OCI-LY7 (cell line): ENCODE data around the gene FIGLA. TPM values are rescaled to one million over a fixed set of nuclear protein-coding genes. Genes with fewer than 3 reads are reported as not detected.

Source experiments
- BruUV-seq: library from RNA; stranded (reverse); fragments of 400-500 nt; replicated peaks from 2 replicates; lab custom pipeline; 2021; lab: Mats Ljungman, UMichigan
- CTCF ChIA-PET: fragments of 300-600 bp; sonication (Branson Sonifier 250); formaldehyde crosslinking; loops from one replicate; lab custom pipeline; 2022; ENCODE audit warnings: antibody characterized with exemption; ENCODE audit not compliant: unreplicated experiment; lab: Charles Lee
- POLR2A ChIA-PET: fragments of 300-600 bp; sonication (Branson Sonifier 250); formaldehyde crosslinking; loops from one replicate; lab custom pipeline; 2022; ENCODE audit warnings: antibody characterized with exemption; lab: Charles Lee
- DNase-seq: peaks from one replicate; pipeline ENCODE4 v3.0.0-alpha.2; 2015; ENCODE audit warnings: low spot score
- H2AFZ ChIP-seq: fragments of 200-600 bp; sonication (generic), shearing (Covaris generic); 2 replicates; pipeline ENCODE4 v1.6.1; 2014; ENCODE audit warnings: mild to moderate bottlenecking, antibody characterized with exemption, low read length, moderate library complexity
- H3K27ac ChIP-seq: fragments of 200-600 bp; sonication (generic); 2 replicates; pipeline ENCODE4 v1.5.1; 2014; ENCODE audit warnings: mixed run types, low read depth, mild to moderate bottlenecking, moderate library complexity, low read length, inconsistent platforms; ENCODE audit not compliant: poor library complexity, severe bottlenecking
- H3K36me3 ChIP-seq: fragments of 200-600 bp; sonication (generic); 2 replicates; pipeline ENCODE4 v1.6.1; 2014; ENCODE audit warnings: mild to moderate bottlenecking, antibody characterized with exemption, low read length, moderate library complexity, mixed read lengths; ENCODE audit not compliant: insufficient read depth
- H3K4me1 ChIP-seq: fragments of 200-600 bp; sonication (generic); 2 replicates; pipeline ENCODE4 v1.5.1; 2014; ENCODE audit warnings: mild to moderate bottlenecking, low read length; ENCODE audit not compliant: insufficient read depth, poor library complexity, severe bottlenecking
- H3K4me2 ChIP-seq: fragments of 200-600 bp; sonication (generic); 2 replicates; pipeline ENCODE4 v1.6.1; 2014; ENCODE audit warnings: mild to moderate bottlenecking, low read length
- H3K4me3 ChIP-seq: fragments of 200-600 bp; sonication (generic); 2 replicates; pipeline ENCODE4 v1.5.1; 2014; ENCODE audit warnings: mild to moderate bottlenecking, low read depth, low read length; ENCODE audit not compliant: poor library complexity, severe bottlenecking
- H3K79me2 ChIP-seq: fragments of 200-600 bp; sonication (generic); 2 replicates; pipeline ENCODE4 v1.6.1; 2016; ENCODE audit warnings: low read depth, mild to moderate bottlenecking, low read length, moderate library complexity, mixed read lengths; ENCODE audit not compliant: insufficient read depth
- H3K9me2 ChIP-seq: fragments of 200-600 bp; sonication (generic); 2 replicates; pipeline ENCODE4 v1.6.1; 2016; ENCODE audit warnings: mild to moderate bottlenecking, low read length, mixed read lengths; ENCODE audit not compliant: insufficient read depth
- H3K9me3 ChIP-seq: fragments of 200-600 bp; sonication (generic); 2 replicates; pipeline ENCODE4 v1.6.1; 2014; ENCODE audit warnings: mild to moderate bottlenecking, mixed run types, low read length, mixed read lengths
- H4K20me1 ChIP-seq: fragments of 200-600 bp; sonication (generic); 2 replicates; pipeline ENCODE4 v1.6.1; 2014; ENCODE audit warnings: mild to moderate bottlenecking, antibody characterized with exemption, low read length, moderate library complexity, mixed read lengths; ENCODE audit not compliant: insufficient read depth
- EZH2phosphoT487 ChIP-seq: fragments of 200-600 bp; sonication (generic); IDR thresholded peaks from 2 replicates; pipeline ENCODE4 v1.6.1; 2018; ENCODE audit warnings: low read depth, borderline replicate concordance, mild to moderate bottlenecking, mixed run types, antibody characterized with exemption, low read length, moderate library complexity, mixed read lengths
- intact Hi-C: fragments of 100-400 bp; cut with micrococcal nuclease; formaldehyde crosslinking; loops from one replicate; pipeline ENCODE4 v1.10.0; 2022; ENCODE audit not compliant: unreplicated experiment
- total RNA-seq, 2 experiments: library from RNA; depleted of rRNA in 1 of 2; stranded (reverse); fragments of >200 nt in 1 of 2; shearing (Covaris generic) in 1 of 2; gene quantifications; 2 replicates each; pipeline ENCODE4 v1.2.3, GENCODE V29; 2014 to 2022
- TF ChIP-seq, protein P1 (sequence below): fragments of 200-600 bp; sonication (generic); conservative IDR thresholded peaks from 2 replicates; pipeline ENCODE4 v1.5.1; 2014; ENCODE audit warnings: mild to moderate bottlenecking, antibody characterized with exemption, low read length, moderate library complexity, mixed read lengths

The FIGLA gene
- total RNA-seq, 2 experiments from 2014 or later: not detected

DNA sequence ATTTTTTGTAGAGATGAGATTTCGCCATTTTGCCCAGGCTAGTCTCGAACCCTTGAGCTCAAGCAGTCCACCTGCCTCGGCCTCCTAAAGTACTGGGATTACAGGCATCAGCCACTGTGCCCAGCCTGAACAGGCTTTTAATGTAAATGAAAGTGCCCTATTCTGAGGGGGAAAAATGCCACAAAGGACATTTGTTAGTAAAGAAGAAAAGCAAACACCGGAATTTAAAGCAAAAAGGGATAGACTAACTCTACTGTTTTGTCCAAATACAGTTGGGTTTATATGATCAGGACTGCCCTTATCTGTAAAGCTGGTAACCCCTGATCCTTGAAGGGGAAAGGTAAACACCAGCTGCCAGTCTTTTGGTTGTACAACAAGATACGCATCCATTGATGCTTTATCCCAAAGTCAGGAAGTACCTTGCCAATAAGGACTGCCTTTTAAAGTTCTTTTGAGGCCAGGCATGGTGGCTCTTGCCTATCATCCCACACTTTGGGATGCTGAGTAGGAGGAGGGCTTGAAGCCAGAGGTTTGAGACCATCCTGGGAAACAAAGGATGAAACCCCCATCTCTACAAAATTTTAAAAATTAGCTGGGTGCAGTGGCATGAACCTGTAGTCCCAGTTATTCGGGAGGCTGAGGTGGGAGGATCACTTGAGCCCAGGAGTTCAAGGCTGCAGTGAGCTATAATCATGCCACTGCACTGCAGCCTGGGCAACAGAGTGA lies 16.8 kb upstream of the FIGLA start:
- H3K36me3 ChIP-seq: no peaks in the 10 kb centered on the region
- H3K4me2 ChIP-seq: no peak overlapping the region
- no peak overlapping the region for H2AFZ ChIP-seq
- H3K9me3 ChIP-seq: no peaks in the 10 kb centered on the region
- ChIA-PET CTCF (no interaction called here), POLR2A (interaction anchor here (0.6 kb wide), 1 partner anchor 10 kb away, joined by 3 read pairs; no protein-coding TSS in a partner anchor)
- intact Hi-C loops: no loop called here
- H3K4me3 ChIP-seq: no peak overlapping the region
- BruUV-seq: no TSS peak
- H3K4me1 ChIP-seq: no peaks in the 10 kb centered on the region
- H3K9me2 ChIP-seq: no peaks in the 10 kb centered on the region
- no peaks in the 10 kb centered on the region for H3K79me2 ChIP-seq
- H3K27ac ChIP-seq: no peak overlapping the region
- no peak for DNase-seq
- TF ChIP-seq EZH2phosphoT487: no peak
- TF ChIP-seq, protein P1, sequence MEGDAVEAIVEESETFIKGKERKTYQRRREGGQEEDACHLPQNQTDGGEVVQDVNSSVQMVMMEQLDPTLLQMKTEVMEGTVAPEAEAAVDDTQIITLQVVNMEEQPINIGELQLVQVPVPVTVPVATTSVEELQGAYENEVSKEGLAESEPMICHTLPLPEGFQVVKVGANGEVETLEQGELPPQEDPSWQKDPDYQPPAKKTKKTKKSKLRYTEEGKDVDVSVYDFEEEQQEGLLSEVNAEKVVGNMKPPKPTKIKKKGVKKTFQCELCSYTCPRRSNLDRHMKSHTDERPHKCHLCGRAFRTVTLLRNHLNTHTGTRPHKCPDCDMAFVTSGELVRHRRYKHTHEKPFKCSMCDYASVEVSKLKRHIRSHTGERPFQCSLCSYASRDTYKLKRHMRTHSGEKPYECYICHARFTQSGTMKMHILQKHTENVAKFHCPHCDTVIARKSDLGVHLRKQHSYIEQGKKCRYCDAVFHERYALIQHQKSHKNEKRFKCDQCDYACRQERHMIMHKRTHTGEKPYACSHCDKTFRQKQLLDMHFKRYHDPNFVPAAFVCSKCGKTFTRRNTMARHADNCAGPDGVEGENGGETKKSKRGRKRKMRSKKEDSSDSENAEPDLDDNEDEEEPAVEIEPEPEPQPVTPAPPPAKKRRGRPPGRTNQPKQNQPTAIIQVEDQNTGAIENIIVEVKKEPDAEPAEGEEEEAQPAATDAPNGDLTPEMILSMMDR: no peak
- H4K20me1 ChIP-seq: no peaks in the 10 kb centered on the region

DNA sequence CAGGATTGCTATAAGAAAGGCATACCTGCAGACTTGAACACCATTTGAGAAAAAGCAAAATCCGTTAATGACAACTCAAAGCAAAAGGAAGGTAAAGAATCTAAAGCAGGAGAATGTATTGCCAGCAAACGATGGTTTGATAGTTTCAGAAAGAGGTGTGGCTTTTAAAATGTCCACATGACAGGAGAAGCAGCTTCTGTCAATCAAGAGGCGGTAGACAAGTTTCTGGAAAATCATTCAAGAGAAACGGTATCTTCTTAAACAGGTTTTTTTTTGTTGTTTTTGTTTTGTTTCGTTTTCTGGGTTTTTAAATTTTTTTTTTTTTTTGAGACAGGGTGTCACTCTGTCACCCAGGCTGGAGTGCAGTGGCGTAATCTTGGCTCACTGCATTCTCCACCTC lies 16.2 kb upstream of the FIGLA start:
- TF ChIP-seq, protein P1: no peak
- TF ChIP-seq EZH2phosphoT487: no peak
- ChIA-PET POLR2A (interaction anchor here (0.6 kb wide), 1 partner anchor 118 kb away, joined by 5 read pairs; no protein-coding TSS in a partner anchor), CTCF (no interaction called here)
- H3K4me3 ChIP-seq: no peak overlapping the region
- no peaks in the 10 kb centered on the region for H3K4me1 ChIP-seq
- no peak for DNase-seq
- BruUV-seq: no TSS peak
- intact Hi-C loops: no loop called here
- no peak overlapping the region for H3K27ac ChIP-seq
- H3K9me3 ChIP-seq: no peaks in the 10 kb centered on the region
- H3K9me2 ChIP-seq: no peaks in the 10 kb centered on the region
- no peaks in the 10 kb centered on the region for H3K79me2 ChIP-seq
- H3K4me2 ChIP-seq: no peak overlapping the region
- no peak overlapping the region for H2AFZ ChIP-seq
- H3K36me3 ChIP-seq: no peaks in the 10 kb centered on the region
- H4K20me1 ChIP-seq: no peaks in the 10 kb centered on the region

DNA sequence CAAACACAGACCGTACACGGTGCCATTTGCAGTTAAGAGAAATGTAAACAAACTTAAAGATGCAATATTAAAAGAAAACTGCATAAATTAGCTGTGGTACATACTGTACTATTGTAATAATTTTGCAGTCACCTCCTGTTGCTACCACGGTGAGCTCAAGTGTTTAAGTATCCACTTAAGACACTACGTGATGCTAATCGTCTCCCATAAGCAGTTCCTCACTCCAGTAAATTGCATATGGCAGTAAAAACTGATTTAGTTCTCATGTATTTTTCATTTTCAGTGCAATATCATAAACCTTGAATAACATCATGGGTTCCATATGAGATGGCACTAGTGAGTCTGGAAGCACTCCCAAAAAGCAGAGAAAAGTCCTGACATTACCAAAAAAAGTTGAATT lies 15.6 kb upstream of the FIGLA start:
- Histone ChIP-seq H2AFZ (no peak overlapping the region), H4K20me1 (no peaks in the 10 kb centered on the region), H3K4me3 (no peak overlapping the region), H3K79me2 (no peaks in the 10 kb centered on the region), H3K9me2 (no peaks in the 10 kb centered on the region), H3K4me2 (no peak overlapping the region), H3K36me3 (no peaks in the 10 kb centered on the region), H3K27ac (no peak overlapping the region), H3K4me1 (no peaks in the 10 kb centered on the region), H3K9me3 (no peaks in the 10 kb centered on the region)
- no TSS peak for BruUV-seq
- TF ChIP-seq EZH2phosphoT487: no peak
- TF ChIP-seq, protein P1: no peak
- ChIA-PET CTCF (no interaction called here), POLR2A (interaction anchor here (0.6 kb wide), 1 partner anchor 118 kb away, joined by 5 read pairs; no protein-coding TSS in a partner anchor)
- intact Hi-C loops: no loop called here
- no peak for DNase-seq
